ENCODE measurements around the gene SULT1A2.

SULT1A2 gene

GRCh38 chr16:28555561-28555960 lies 41.3 kb downstream of the SULT1A2 start:
- H3K27me3 ChIP-seq (replicated peaks in 2 of 5; ENCODE audit: control insufficient read depth in 4 of 5, insufficient read depth in 5 of 5, low read length in 4 of 5): no peaks in the 10 kb centered on the region
- H3K27ac ChIP-seq (ENCODE audit: insufficient read depth in 1 of 2, low read depth in 1 of 2, low read length in 2 of 2, poor library complexity in 1 of 2, severe bottlenecking in 2 of 2): no peak overlapping the region
- H3K36me3 ChIP-seq (ENCODE audit: control insufficient read depth in 4 of 4, insufficient read depth in 4 of 4, low read length in 3 of 4): peaks cover 2 to 25% (median 18%) of the 10 kb centered on the region in 4 experiments
- H3K4me1 ChIP-seq (ENCODE audit: control extremely low read depth in 1 of 4, control insufficient read depth in 4 of 4, insufficient read depth in 4 of 4, low read length in 3 of 4): peaks cover 5 to 15% (median 12%) of the 10 kb centered on the region in 4 experiments
- no peak overlapping the region for H3K4me3 ChIP-seq (ENCODE audit: control insufficient read depth in 1 of 7, extremely low read depth in 1 of 7, insufficient read depth in 4 of 7, low read depth in 2 of 7, low read length in 6 of 7)
- POLR2A ChIA-PET: no interaction called here
- no peaks in the 10 kb centered on the region for H3K9me3 ChIP-seq (ENCODE audit: control extremely low read depth in 1 of 5, control insufficient read depth in 4 of 5, insufficient read depth in 2 of 5, low read depth in 1 of 5, low read length in 4 of 5)
- WGBS (ENCODE audit: insufficient coverage): 94% methylated on average over 2 of the region's 2 CpGs
- no peak for DNase-seq
- CTCF ChIA-PET: interaction anchor here (1.4 kb wide), 1 partner anchor 61 kb away, joined by 3 read pairs; no protein-coding TSS in a partner anchor

GRCh38 chr16:28554634-28555423 lies 42.0 kb downstream of the SULT1A2 start:
- CTCF ChIA-PET: interaction anchor here (0.5 to 1.4 kb wide), 2 partner anchors 27 to 62 kb away, joined by 3 read pairs; no protein-coding TSS in a partner anchor
- Histone ChIP-seq H3K36me3 (ENCODE audit: control insufficient read depth in 4 of 4, insufficient read depth in 4 of 4, low read length in 3 of 4) (peaks cover 2 to 24% (median 17%) of the 10 kb centered on the region in 4 experiments), H3K27ac (ENCODE audit: insufficient read depth in 1 of 2, low read depth in 1 of 2, low read length in 2 of 2, poor library complexity in 1 of 2, severe bottlenecking in 2 of 2) (peak overlapping the region in 1 of 2 experiments; percentile 58), H3K4me1 (ENCODE audit: control extremely low read depth in 1 of 4, control insufficient read depth in 4 of 4, insufficient read depth in 4 of 4, low read length in 3 of 4) (peaks cover 5 to 15% (median 12%) of the 10 kb centered on the region in 4 experiments), H3K4me3 (ENCODE audit: control insufficient read depth in 1 of 7, extremely low read depth in 1 of 7, insufficient read depth in 4 of 7, low read depth in 2 of 7, low read length in 6 of 7) (peak overlapping the region in 5 of 7 experiments; percentile 50 to 81 (median 74)), H3K9me3 (ENCODE audit: control extremely low read depth in 1 of 5, control insufficient read depth in 4 of 5, insufficient read depth in 2 of 5, low read depth in 1 of 5, low read length in 4 of 5) (no peaks in the 10 kb centered on the region), H3K27me3 (replicated peaks in 2 of 5; ENCODE audit: control insufficient read depth in 4 of 5, insufficient read depth in 5 of 5, low read length in 4 of 5) (no peaks in the 10 kb centered on the region)
- 91% methylated on average over 12 of the region's 15 CpGs for WGBS (ENCODE audit: insufficient coverage)
- no peak for DNase-seq
- POLR2A ChIA-PET: no interaction called here

DNA sequence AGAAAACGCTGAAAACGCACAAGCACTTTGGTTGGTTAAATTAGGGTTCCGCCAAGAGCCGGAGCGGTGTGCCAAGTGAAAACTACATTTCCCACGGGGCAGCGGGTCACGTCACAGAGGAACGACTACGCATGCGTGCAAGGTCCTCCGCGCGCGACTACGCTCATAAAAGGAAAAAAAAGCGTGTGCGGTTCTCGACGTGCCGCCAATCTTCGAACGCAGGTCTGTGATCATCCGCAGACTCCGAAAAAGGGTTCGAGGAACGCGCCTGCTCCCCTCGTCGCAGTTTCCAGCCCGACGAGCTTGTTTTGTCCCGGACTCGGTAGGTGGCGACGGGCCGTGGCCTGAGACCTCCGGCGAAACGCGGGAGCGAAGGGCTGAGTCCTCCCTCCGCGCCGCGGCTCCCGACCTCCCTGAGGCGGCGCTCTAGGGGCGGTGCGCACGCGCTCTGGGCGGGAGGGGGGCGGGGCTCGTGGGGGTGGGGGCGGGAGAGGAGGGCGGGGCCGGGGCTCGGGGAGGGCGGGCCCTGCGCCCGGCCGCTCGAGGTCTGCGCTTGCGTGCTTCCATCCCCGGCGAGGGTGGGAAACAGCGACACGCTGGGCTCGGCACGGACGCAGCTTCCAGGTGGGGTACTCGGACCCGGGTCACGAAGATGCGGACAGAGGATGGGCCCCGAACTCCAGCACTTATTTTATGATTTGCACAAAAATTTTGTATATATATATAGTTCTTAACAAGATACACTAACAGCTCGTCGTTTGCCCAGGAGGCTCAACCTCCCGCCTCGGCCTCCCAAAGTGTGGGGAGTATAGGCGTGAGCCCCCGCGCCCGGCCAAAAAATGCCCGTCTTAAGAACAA lies 42.8 kb downstream of the SULT1A2 start, which contains the start of gene SGF29:
Gene SGF29, plus strand, starts transcription at position 145 of the 858 bp plus-strand sequence. CDS start 27,150 bp downstream, outside the sequence.
- Histone ChIP-seq H3K27me3 (replicated peaks in 2 of 5; ENCODE audit: control insufficient read depth in 4 of 5, insufficient read depth in 5 of 5, low read length in 4 of 5) (no peaks in the 10 kb centered on the region), H3K4me1 (ENCODE audit: control extremely low read depth in 1 of 4, control insufficient read depth in 4 of 4, insufficient read depth in 4 of 4, low read length in 3 of 4) (peaks cover 5 to 18% (median 14%) of the 10 kb centered on the region in 4 experiments), H3K9me3 (ENCODE audit: control extremely low read depth in 1 of 5, control insufficient read depth in 4 of 5, insufficient read depth in 2 of 5, low read depth in 1 of 5, low read length in 4 of 5) (no peaks in the 10 kb centered on the region), H3K36me3 (ENCODE audit: control insufficient read depth in 4 of 4, insufficient read depth in 4 of 4, low read length in 3 of 4) (peaks cover 2 to 19% (median 14%) of the 10 kb centered on the region in 4 experiments), H3K4me3 (ENCODE audit: control insufficient read depth in 1 of 7, extremely low read depth in 1 of 7, insufficient read depth in 4 of 7, low read depth in 2 of 7, low read length in 6 of 7) (peak within 1 kb of the TSS; percentile 71 to 91 (median 81)), H3K27ac (ENCODE audit: insufficient read depth in 1 of 2, low read depth in 1 of 2, low read length in 2 of 2, poor library complexity in 1 of 2, severe bottlenecking in 2 of 2) (peak within 1 kb of the TSS; percentile 83 to 92)
- 3% methylated on average over 53 of the region's 88 CpGs for WGBS (ENCODE audit: insufficient coverage)
- ChIA-PET CTCF (interaction anchor here (0.5 to 1.0 kb wide), 2 partner anchors 11 to 28 kb away, joined by 3 to 4 read pairs; no protein-coding TSS in a partner anchor), POLR2A (no interaction called here)
- peak; percentile 94 to 98 (median 97) for DNase-seq

DNA sequence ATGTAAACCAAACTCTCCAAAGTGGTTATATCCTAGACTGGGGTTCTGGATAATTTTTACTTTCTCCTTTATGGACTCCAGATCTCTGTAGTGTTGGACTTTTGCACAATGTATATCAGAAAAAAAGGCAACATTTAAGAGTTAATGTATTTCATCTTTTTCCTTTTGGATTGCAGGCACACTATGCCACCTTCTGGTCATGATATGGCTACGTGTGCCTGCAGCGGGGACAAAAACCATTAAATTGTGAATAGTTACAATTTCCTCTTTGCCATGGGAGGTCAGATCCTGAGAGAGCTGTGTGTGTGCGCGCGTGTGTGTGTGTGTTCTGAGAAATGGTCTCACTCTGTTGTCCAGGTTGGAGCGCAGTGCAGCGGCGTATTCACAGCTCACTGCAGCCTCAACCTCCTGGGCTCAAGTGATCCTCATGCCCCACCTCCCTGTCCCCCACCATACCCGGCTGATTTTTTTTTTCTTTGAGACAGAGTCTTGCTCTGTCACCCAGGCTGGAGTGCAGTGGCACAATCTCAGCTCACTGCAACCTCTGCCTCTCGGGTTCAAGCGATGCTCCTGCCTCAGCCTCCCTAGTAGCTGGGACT lies 47.5 kb downstream of the SULT1A2 start:
- no peaks in the 10 kb centered on the region for H3K27me3 ChIP-seq (replicated peaks in 2 of 5; ENCODE audit: control insufficient read depth in 4 of 5, insufficient read depth in 5 of 5, low read length in 4 of 5)
- H3K4me3 ChIP-seq (ENCODE audit: control insufficient read depth in 1 of 7, extremely low read depth in 1 of 7, insufficient read depth in 4 of 7, low read depth in 2 of 7, low read length in 6 of 7): peak overlapping the region in 3 of 7 experiments; percentile 11 to 62 (median 13)
- CTCF ChIA-PET: interaction anchor here (0.8 to 1.9 kb wide), 5 partner anchors 33 to 77 kb away, joined by 3 to 6 read pairs (median 4); partner anchors contain the start of genes APOBR and NPIPB7
- peak; percentile 59 to 75 (median 73) for DNase-seq
- no peak overlapping the region for H3K27ac ChIP-seq (ENCODE audit: insufficient read depth in 1 of 2, low read depth in 1 of 2, low read length in 2 of 2, poor library complexity in 1 of 2, severe bottlenecking in 2 of 2)
- POLR2A ChIA-PET: no interaction called here
- H3K4me1 ChIP-seq (ENCODE audit: control extremely low read depth in 1 of 4, control insufficient read depth in 4 of 4, insufficient read depth in 4 of 4, low read length in 3 of 4): peaks cover 0 to 11% (median 9%) of the 10 kb centered on the region in 4 experiments
- no peaks in the 10 kb centered on the region for H3K36me3 ChIP-seq (ENCODE audit: control insufficient read depth in 4 of 4, insufficient read depth in 4 of 4, low read length in 3 of 4)
- 10% methylated on average over 3 of the region's 11 CpGs for WGBS (ENCODE audit: insufficient coverage)
- H3K9me3 ChIP-seq (ENCODE audit: control extremely low read depth in 1 of 5, control insufficient read depth in 4 of 5, insufficient read depth in 2 of 5, low read depth in 1 of 5, low read length in 4 of 5): no peaks in the 10 kb centered on the region

GRCh38 chr16:28548306-28548802 lies 48.5 kb downstream of the SULT1A2 start:
- Histone ChIP-seq H3K36me3 (ENCODE audit: control insufficient read depth in 4 of 4, insufficient read depth in 4 of 4, low read length in 3 of 4) (no peaks in the 10 kb centered on the region), H3K27me3 (replicated peaks in 2 of 5; ENCODE audit: control insufficient read depth in 4 of 5, insufficient read depth in 5 of 5, low read length in 4 of 5) (no peaks in the 10 kb centered on the region), H3K9me3 (ENCODE audit: control extremely low read depth in 1 of 5, control insufficient read depth in 4 of 5, insufficient read depth in 2 of 5, low read depth in 1 of 5, low read length in 4 of 5) (no peaks in the 10 kb centered on the region), H3K4me1 (ENCODE audit: control extremely low read depth in 1 of 4, control insufficient read depth in 4 of 4, insufficient read depth in 4 of 4, low read length in 3 of 4) (peaks cover 0 to 8% (median 5%) of the 10 kb centered on the region in 4 experiments), H3K4me3 (ENCODE audit: control insufficient read depth in 1 of 7, extremely low read depth in 1 of 7, insufficient read depth in 4 of 7, low read depth in 2 of 7, low read length in 6 of 7) (no peak overlapping the region), H3K27ac (ENCODE audit: insufficient read depth in 1 of 2, low read depth in 1 of 2, low read length in 2 of 2, poor library complexity in 1 of 2, severe bottlenecking in 2 of 2) (no peak overlapping the region)
- ChIA-PET CTCF (no interaction called here), POLR2A (no interaction called here)
- WGBS (ENCODE audit: insufficient coverage): 94% methylated on average over 11 of the region's 14 CpGs
- no peak for DNase-seq

DNA sequence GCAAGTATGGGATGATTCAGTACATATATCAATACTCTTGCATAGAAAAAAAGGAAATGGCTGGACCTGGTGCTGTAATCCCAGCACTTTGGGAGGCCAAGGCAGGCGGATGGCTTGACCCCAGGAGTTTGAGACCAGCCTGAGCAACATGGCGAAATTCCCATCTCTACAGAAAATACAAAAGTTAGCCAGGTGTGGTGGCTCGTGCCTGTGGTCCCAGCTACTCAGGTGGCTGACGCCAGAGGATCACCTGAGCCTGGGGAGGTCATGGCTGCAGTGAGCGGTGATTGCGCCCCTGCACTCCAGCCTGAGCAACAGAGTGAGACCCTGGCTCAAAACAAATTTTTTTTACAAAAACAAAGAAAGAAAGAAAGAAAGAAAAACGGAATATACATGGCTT lies 50.2 kb downstream of the SULT1A2 start:
- ChIA-PET CTCF (no interaction called here), POLR2A (no interaction called here)
- Histone ChIP-seq H3K4me3 (ENCODE audit: control insufficient read depth in 1 of 7, extremely low read depth in 1 of 7, insufficient read depth in 4 of 7, low read depth in 2 of 7, low read length in 6 of 7) (no peak overlapping the region), H3K27me3 (replicated peaks in 2 of 5; ENCODE audit: control insufficient read depth in 4 of 5, insufficient read depth in 5 of 5, low read length in 4 of 5) (no peaks in the 10 kb centered on the region), H3K27ac (ENCODE audit: insufficient read depth in 1 of 2, low read depth in 1 of 2, low read length in 2 of 2, poor library complexity in 1 of 2, severe bottlenecking in 2 of 2) (no peak overlapping the region), H3K4me1 (ENCODE audit: control extremely low read depth in 1 of 4, control insufficient read depth in 4 of 4, insufficient read depth in 4 of 4, low read length in 3 of 4) (peaks cover 0 to 13% (median 10%) of the 10 kb centered on the region in 4 experiments), H3K9me3 (ENCODE audit: control extremely low read depth in 1 of 5, control insufficient read depth in 4 of 5, insufficient read depth in 2 of 5, low read depth in 1 of 5, low read length in 4 of 5) (no peaks in the 10 kb centered on the region), H3K36me3 (ENCODE audit: control insufficient read depth in 4 of 4, insufficient read depth in 4 of 4, low read length in 3 of 4) (no peaks in the 10 kb centered on the region)
- no peak for DNase-seq
- WGBS (ENCODE audit: insufficient coverage): 100% methylated on average over 5 of the region's 7 CpGs
